B cell (primary cell): ENCODE data around the gene CHKA. TPM values are rescaled to one million over a fixed set of nuclear protein-coding genes. Genes with fewer than 3 reads are reported as not detected.

ENCODE experiments used
- ATAC-seq: fragments of 200-7000 bp; cut with Tn5 transposase; one replicate; pipeline ENCODE4 v1.10.0; 2021; ENCODE audit warnings: low read depth, mild to moderate bottlenecking, moderate number of reproducible peaks, moderate library complexity
- CTCF ChIA-PET: fragments of 350-600 bp; sonication (Branson Sonifier 250); formaldehyde crosslinking; loops from one replicate; lab custom pipeline; 2021; ENCODE audit warnings: antibody characterized with exemption, inconsistent platforms; lab: Charles Lee
- POLR2A ChIA-PET: fragments of 350-600 bp; sonication (Branson Sonifier 250); formaldehyde crosslinking; loops from one replicate; lab custom pipeline; 2021; ENCODE audit warnings: antibody characterized with exemption; lab: Charles Lee
- DNase-seq: peaks from one replicate; pipeline ENCODE4 v3.0.0; 2013
- H2AFZ ChIP-seq: 2 replicates; pipeline ENCODE4 v1.6.1; 2012; ENCODE audit warnings: mild to moderate bottlenecking, low read depth, low read length; ENCODE audit not compliant: insufficient read depth, poor library complexity, severe bottlenecking
- H3K27ac ChIP-seq, 2 donors: 1 replicate in 1 of 2; 2 replicates in 1 of 2; pipeline ENCODE4 v1.5.1; 2012 to 2013; ENCODE audit warnings: low read length in 2 of 2, mild to moderate bottlenecking in 2 of 2, moderate library complexity in 1 of 2
- H3K27me3 ChIP-seq, 4 experiments: fragments of 200-600 bp in 1 of 4; sonication (generic) in 1 of 4; replicated peaks in 1 of 4; 1 replicate in 2 of 4; 2 replicates in 2 of 4; pipeline versions ENCODE4 v1.6.1 to v1.7.0; 2013 to 2016; ENCODE audit warnings: low read length in 3 of 4, mild to moderate bottlenecking in 2 of 4, mixed read lengths in 1 of 4, moderate library complexity in 1 of 4; ENCODE audit not compliant: insufficient read depth in 4 of 4, control insufficient read depth in 3 of 4; ENCODE audit errors: control extremely low read depth in 1 of 4
- H3K36me3 ChIP-seq, 2 experiments: replicated peaks in 1 of 2; 1 replicate in 1 of 2; 2 replicates in 1 of 2; pipeline versions ENCODE4 v1.6.1 to v1.7.1; 2013; ENCODE audit warnings: low read length in 1 of 2; ENCODE audit not compliant: insufficient read depth in 2 of 2, control insufficient read depth in 1 of 2; ENCODE audit errors: control extremely low read depth in 1 of 2, extremely low read depth in 1 of 2
- H3K4me1 ChIP-seq, 2 donors: fragments of 200-600 bp in 1 of 2; sonication (generic) in 1 of 2; 1 replicate in 1 of 2; 2 replicates in 1 of 2; pipeline versions ENCODE4 v1.5.1 to v1.6.1; 2013 to 2017; ENCODE audit warnings: low read length in 2 of 2; ENCODE audit not compliant: control insufficient read depth in 2 of 2, insufficient read depth in 2 of 2
- H3K4me2 ChIP-seq: replicated peaks from 2 replicates; pipeline ENCODE3; 2012; ENCODE audit warnings: mild to moderate bottlenecking, low read depth, low read length; ENCODE audit not compliant: poor library complexity, severe bottlenecking
- H3K4me3 ChIP-seq, 5 experiments: fragments of 200-600 bp in 1 of 5; sonication (generic) in 1 of 5; 1 replicate in 3 of 5; 2 replicates in 2 of 5; pipeline versions ENCODE4 v1.5.1 to v1.7.0; 2011 to 2016; ENCODE audit warnings: low read length in 4 of 5, mild to moderate bottlenecking in 4 of 5, low read depth in 2 of 5, control low read depth in 1 of 5, moderate library complexity in 1 of 5; ENCODE audit not compliant: insufficient read depth in 1 of 5; ENCODE audit errors: control extremely low read depth in 1 of 5, extremely low read depth in 1 of 5
- H3K79me2 ChIP-seq: fragments of 200-600 bp; sonication (generic); one replicate; pipeline ENCODE4 v1.6.0; 2016; ENCODE audit warnings: low read length; ENCODE audit not compliant: control insufficient read depth, insufficient read depth
- H3K9ac ChIP-seq: fragments of 200-600 bp; sonication (generic); 2 replicates; pipeline ENCODE4 v1.6.1; 2017; ENCODE audit warnings: mild to moderate bottlenecking, low read length, moderate library complexity
- H3K9me3 ChIP-seq, 3 donors: one replicate each; pipeline versions ENCODE4 v1.6.1 to v1.7.1; 2013; ENCODE audit warnings: low read length in 2 of 3; ENCODE audit not compliant: control insufficient read depth in 2 of 3, insufficient read depth in 1 of 3; ENCODE audit errors: control extremely low read depth in 1 of 3
- H4K20me1 ChIP-seq: 2 replicates; pipeline ENCODE4 v1.6.0; 2012; ENCODE audit warnings: mild to moderate bottlenecking, low read length; ENCODE audit not compliant: insufficient read depth, control insufficient read depth, poor library complexity, severe bottlenecking
- H3K27ac Mint-ChIP-seq: one replicate; pipeline ENCODE4 v1.8.0; 2021; ENCODE audit warnings: mixed read lengths
- H3K27me3 Mint-ChIP-seq: one replicate; pipeline ENCODE4 v1.8.0; 2021; ENCODE audit warnings: mixed read lengths
- H3K4me1 Mint-ChIP-seq: one replicate; pipeline ENCODE4 v1.8.0; 2021; ENCODE audit warnings: mixed read lengths
- H3K4me3 Mint-ChIP-seq: one replicate; pipeline ENCODE4 v1.8.0; 2021; ENCODE audit warnings: mixed read lengths
- H3K9me3 Mint-ChIP-seq: one replicate; pipeline ENCODE4 v1.8.0; 2022; ENCODE audit warnings: mixed read lengths; ENCODE audit not compliant: insufficient read depth
- CTCF ChIP-seq: fragments of 200-600 bp; IDR thresholded peaks from one replicate; pipeline ENCODE4 v1.8.0; 2022; ENCODE audit warnings: antibody characterized with exemption, mild to moderate bottlenecking
- EZH2 ChIP-seq: IDR thresholded peaks from 2 replicates; pipeline ENCODE4 v1.6.1; 2012; ENCODE audit warnings: borderline replicate concordance, low read depth, mild to moderate bottlenecking, moderate library complexity, low read length; ENCODE audit not compliant: insufficient read depth, poor library complexity, severe bottlenecking
- WGBS: methylation state at CpG from one replicate; pipeline ENCODE4 v1.1.5; 2013; ENCODE audit warnings: missing lambda C conversion rate; ENCODE audit not compliant: insufficient coverage; 5-methylcytosine and 5-hydroxymethylcytosine counted together
- intact Hi-C: fragments of 100-400 bp; cut with micrococcal nuclease; formaldehyde crosslinking; loops from one replicate; pipeline ENCODE4 v1.10.0; 2022
- polyA plus RNA-seq: library from polyadenylated mRNA; depleted of rRNA; stranded (reverse); fragments of >200 nt; gene quantifications from 2 replicates; pipeline ENCODE4 v1.2.3, GENCODE V29; 2012
- total RNA-seq, 2 donors: library from RNA; stranded (reverse); fragments of 120-200 nt in 1 of 2; gene quantifications; 1 replicate in 1 of 2; 2 replicates in 1 of 2; pipeline versions ENCODE4 v1.2.3 to v1.2.4, GENCODE V29; 2013 to 2022

The CHKA gene
- total and polyA plus RNA-seq, 2 donors (not counting 1 experiment from before 2014, with no cell fraction given), result 10.6 to 20.6 TPM

DNA sequence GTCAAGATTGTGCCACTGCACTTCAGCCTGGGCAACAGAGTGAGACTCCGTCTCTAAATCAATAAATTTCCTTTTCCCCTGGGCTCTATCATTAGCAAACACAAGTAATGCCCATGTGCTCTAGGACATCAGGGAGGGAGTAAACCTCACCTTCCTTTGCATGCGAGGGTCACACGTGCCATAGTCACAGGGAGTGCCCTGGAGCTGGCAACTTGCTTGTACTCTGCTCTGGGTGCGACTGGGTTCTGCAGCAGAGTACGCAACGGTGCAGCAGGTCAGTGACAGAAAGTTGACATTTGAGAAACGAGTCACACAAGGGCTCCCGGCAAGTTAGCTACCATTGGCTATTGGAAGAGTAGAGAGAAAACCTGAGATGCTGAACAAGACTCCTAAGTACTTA, 32.6 kb upstream of the CHKA start:
- no peak for DNase-seq
- H3K9me3 Mint-ChIP-seq, result no peaks in the 10 kb centered on the region
- intact Hi-C loops, result no loop called here
- H3K4me1 ChIP-seq, result no peaks in the 10 kb centered on the region
- H3K9ac ChIP-seq, result no peak overlapping the region
- no peak overlapping the region for H3K4me3 ChIP-seq
- no peak overlapping the region for H3K27ac Mint-ChIP-seq
- H3K27ac ChIP-seq, result no peak overlapping the region
- TF ChIP-seq CTCF (no peak), EZH2 (no peak)
- H3K27me3 Mint-ChIP-seq, result no peaks in the 10 kb centered on the region
- 96% methylated on average over 7 of the region's 8 CpGs for WGBS
- no peak overlapping the region for H3K4me2 ChIP-seq
- H3K36me3 ChIP-seq, result peaks cover 9 to 10% of the 10 kb centered on the region in 2 experiments
- no peaks in the 10 kb centered on the region for H3K4me1 Mint-ChIP-seq
- ChIA-PET POLR2A (no interaction called here), CTCF (no interaction called here)
- no peaks in the 10 kb centered on the region for H3K79me2 ChIP-seq
- ATAC-seq, result no peak
- H2AFZ ChIP-seq, result no peak overlapping the region
- H3K27me3 ChIP-seq, result no peaks in the 10 kb centered on the region
- no peaks in the 10 kb centered on the region for H4K20me1 ChIP-seq
- no peaks in the 10 kb centered on the region for H3K9me3 ChIP-seq
- H3K4me3 Mint-ChIP-seq, result no peak overlapping the region

- DNase-seq (no peak), ATAC-seq (no peak)
- H3K27me3 ChIP-seq, result no peaks in the 10 kb centered on the region
- H3K4me1 ChIP-seq, result no peaks in the 10 kb centered on the region
- no peak overlapping the region for H3K27ac ChIP-seq
- no peak overlapping the region for H3K4me3 ChIP-seq
- H3K36me3 ChIP-seq, result peaks cover 0 to 3% of the 10 kb centered on the region in 2 experiments
- Mint-ChIP-seq H3K27ac (no peak overlapping the region), H3K4me1 (no peaks in the 10 kb centered on the region), H3K27me3 (no peaks in the 10 kb centered on the region), H3K4me3 (no peak overlapping the region), H3K9me3 (no peaks in the 10 kb centered on the region)
- ChIA-PET CTCF (no interaction called here), POLR2A (interaction anchor here (0.7 kb wide), 1 partner anchor 55 kb away, joined by 10 read pairs; no protein-coding TSS in a partner anchor)
- no peaks in the 10 kb centered on the region for H3K79me2 ChIP-seq
- no peak overlapping the region for H3K4me2 ChIP-seq
- no peaks in the 10 kb centered on the region for H4K20me1 ChIP-seq
- TF ChIP-seq CTCF (no peak), EZH2 (no peak)
- H2AFZ ChIP-seq, result no peak overlapping the region
- WGBS, result 28% methylated on average over 5 of the region's 7 CpGs
- H3K9ac ChIP-seq, result no peak overlapping the region
- intact Hi-C loops, result no loop called here
- H3K9me3 ChIP-seq, result no peaks in the 10 kb centered on the region
Observed at GRCh38 chr11:68150037-68150436, 28.8 kb upstream of the CHKA start.
